Prostate gland (tissue), 2 donors: Measurements from ENCODE around the gene VENTX. TPM values are rescaled to one million over a fixed set of nuclear protein-coding genes. Genes with fewer than 3 reads are reported as not detected.

ENCODE experiments used
- DNase-seq: peaks from one replicate; pipeline ENCODE4 v3.0.0-alpha.2; 2019; ENCODE audit warnings: low spot score
- H3K27ac ChIP-seq, 2 donors: fragments of 200-600 bp; sonication (generic); 2 replicates each; pipeline ENCODE4 v1.5.1; 2017 to 2019
- H3K27me3 ChIP-seq: fragments of 200-600 bp; sonication (generic); replicated peaks from 2 replicates; pipeline ENCODE4 v1.5.1; 2019; ENCODE audit not compliant: insufficient read depth
- H3K36me3 ChIP-seq, 2 donors: fragments of 200-600 bp; sonication (generic); 1 replicate in 1 of 2; 2 replicates in 1 of 2; pipeline versions ENCODE4 v1.5.1 to v1.8.1; 2017 to 2019
- H3K4me1 ChIP-seq: fragments of 200-600 bp; sonication (generic); replicated peaks from 2 replicates; pipeline ENCODE4 v1.5.1; 2019
- H3K4me3 ChIP-seq, 2 donors: fragments of 200-600 bp; sonication (generic); 2 replicates each; pipeline ENCODE4 v1.5.1; 2017 to 2019
- H3K9me3 ChIP-seq: fragments of 200-600 bp; sonication (generic); 2 replicates; pipeline ENCODE4 v1.5.1; 2017
- CTCF ChIP-seq, 4 experiments: fragments of 200-600 bp in 2 of 4; fragments of 450-650 bp in 2 of 4; sonication (generic) in 2 of 4; IDR thresholded peaks; 1 replicate in 3 of 4; 2 replicates in 1 of 4; pipeline ENCODE4 v1.5.1; 2016 to 2019; ENCODE audit warnings: antibody characterized with exemption in 4 of 4, mild to moderate bottlenecking in 2 of 4, moderate library complexity in 2 of 4
- POLR2A ChIP-seq: fragments of 450-650 bp; IDR thresholded peaks from one replicate; pipeline ENCODE4 v1.6.1; 2016; ENCODE audit warnings: antibody characterized with exemption, mild to moderate bottlenecking
- POLR2AphosphoS5 ChIP-seq: sonication (generic); formaldehyde crosslinking; IDR thresholded peaks from one replicate; pipeline ENCODE4 v1.6.1; 2017; ENCODE audit warnings: antibody characterized with exemption
- WGBS: methylation state at CpG from one replicate; pipeline ENCODE4 v1.1.5; 2018; 5-methylcytosine and 5-hydroxymethylcytosine counted together
- intact Hi-C: fragments of 100-400 bp; cut with DNase I; formaldehyde crosslinking; loops from one replicate; pipeline ENCODE4 v1.14.2; 2022
- total RNA-seq, 2 donors: library from RNA; depleted of rRNA; stranded (reverse); fragments of >200 nt; gene quantifications; one replicate each; pipeline ENCODE4 v1.1.0, GENCODE V29; 2016

VENTX gene
- total RNA-seq, 2 donors from 2014 or later, result 0.18 to 1.8 TPM

- WGBS, result 83% methylated on average over 13 of the region's 13 CpGs
- intact Hi-C loops, result no loop called here
- H3K9me3 ChIP-seq, result no peaks in the 10 kb centered on the region
Measured at GRCh38 chr10:133199488-133199885, 38.2 kb upstream of the VENTX start.

GRCh38 chr10:133199992-133200611, 37.6 kb upstream of the VENTX start:
- Histone ChIP-seq H3K9me3 (no peaks in the 10 kb centered on the region), H3K4me3 (no peak overlapping the region), H3K36me3 (no peaks in the 10 kb centered on the region), H3K27me3 (peaks cover 4% of the 10 kb centered on the region), H3K27ac (no peak overlapping the region), H3K4me1 (no peaks in the 10 kb centered on the region)
- no peak for DNase-seq
- intact Hi-C loops, result no loop called here
- TF ChIP-seq POLR2AphosphoS5 (no peak), POLR2A (no peak), CTCF (IDR thresholded peaks at IDR 0.05) (no peak)
- 63% methylated on average over 29 of the region's 38 CpGs for whole genome bisulfite sequencing

More at GRCh38 chr10:133199488-133199885, 38.2 kb upstream of the VENTX start:
- Histone ChIP-seq H3K4me3 (no peak overlapping the region), H3K27ac (no peak overlapping the region), H3K36me3 (no peaks in the 10 kb centered on the region), H3K27me3 (peaks cover 4% of the 10 kb centered on the region), H3K4me1 (no peaks in the 10 kb centered on the region)
- TF ChIP-seq POLR2A (no peak), CTCF (IDR thresholded peaks at IDR 0.05) (no peak), POLR2AphosphoS5 (no peak)
- no peak for DNase-seq

- Histone ChIP-seq H3K9me3 (no peaks in the 10 kb centered on the region), H3K27me3 (peaks cover 4% of the 10 kb centered on the region), H3K4me1 (no peaks in the 10 kb centered on the region), H3K36me3 (no peaks in the 10 kb centered on the region), H3K27ac (no peak overlapping the region), H3K4me3 (no peak overlapping the region)
- 71% methylated on average over 14 of the region's 15 CpGs for WGBS
- DNase-seq, result no peak
- TF ChIP-seq POLR2A (no peak), POLR2AphosphoS5 (no peak), CTCF (IDR thresholded peaks at IDR 0.05) (no peak)
- intact Hi-C loops, result no loop called here
Measured at GRCh38 chr10:133200621-133201031, 37.0 kb upstream of the VENTX start.

- H3K27me3 ChIP-seq, result peaks cover 4% of the 10 kb centered on the region
- no peak overlapping the region for H3K27ac ChIP-seq
- WGBS, result 87% methylated on average over 46 of the region's 57 CpGs
- H3K4me3 ChIP-seq, result no peak overlapping the region
- DNase-seq, result no peak
- no peak for TF ChIP-seq POLR2AphosphoS5
- no peak for TF ChIP-seq POLR2A
- no peak for TF ChIP-seq CTCF (IDR thresholded peaks at IDR 0.05)
- intact Hi-C loops, result no loop called here
- H3K4me1 ChIP-seq, result no peaks in the 10 kb centered on the region
- H3K9me3 ChIP-seq, result no peaks in the 10 kb centered on the region
- no peaks in the 10 kb centered on the region for H3K36me3 ChIP-seq
Measured at GRCh38 chr10:133201151-133201947, 36.3 kb upstream of the VENTX start.
